Glutamatergic neuron (in vitro differentiated cells): ENCODE measurements around the gene ERMARD. TPM values are rescaled to one million over a fixed set of nuclear protein-coding genes. Genes with fewer than 3 reads are reported as not detected.

Source experiments
- DNase-seq: peaks from one replicate; pipeline ENCODE4 v3.0.0; 2022
- H3K27ac Mint-ChIP-seq: one replicate; pipeline ENCODE4 v1.8.0; 2020; ENCODE audit warnings: mild to moderate bottlenecking, mixed read lengths, inconsistent platforms; ENCODE audit not compliant: unreplicated experiment
- H3K27me3 Mint-ChIP-seq: one replicate; pipeline ENCODE4 v1.8.0; 2020; ENCODE audit warnings: mild to moderate bottlenecking, moderate library complexity, mixed read lengths, inconsistent platforms; ENCODE audit not compliant: unreplicated experiment
- H3K36me3 Mint-ChIP-seq: one replicate; pipeline ENCODE4 v1.8.0; 2020; ENCODE audit warnings: mild to moderate bottlenecking, mixed read lengths, inconsistent platforms; ENCODE audit not compliant: unreplicated experiment
- H3K4me1 Mint-ChIP-seq: one replicate; pipeline ENCODE4 v1.8.0; 2020; ENCODE audit warnings: mild to moderate bottlenecking, low read depth, mixed read lengths, inconsistent platforms; ENCODE audit not compliant: unreplicated experiment
- H3K4me3 Mint-ChIP-seq: one replicate; pipeline ENCODE4 v1.8.0; 2020; ENCODE audit warnings: mild to moderate bottlenecking, mixed read lengths, inconsistent platforms; ENCODE audit not compliant: unreplicated experiment
- H3K9me3 Mint-ChIP-seq: one replicate; pipeline ENCODE4 v1.8.0; 2020; ENCODE audit warnings: mild to moderate bottlenecking, moderate library complexity, mixed read lengths, inconsistent platforms; ENCODE audit not compliant: unreplicated experiment
- CTCF ChIP-seq: fragments of 200-600 bp; sonication (generic); IDR thresholded peaks from one replicate; pipeline ENCODE4 v1.5.0; 2021; ENCODE audit not compliant: partially characterized antibody, unreplicated experiment
- total RNA-seq: library from RNA; stranded (reverse); fragmentation: NEBNext Ultra II Directional; extraction: Animal tissue kit (Norgen Biotek cat#: 25700); gene quantifications from one replicate; pipeline ENCODE4 v1.2.1, GENCODE V29; 2021; ENCODE audit not compliant: unreplicated experiment

The ERMARD gene
- total RNA-seq, 1 donor from 2014 or later: 15.2 TPM

GRCh38 chr6:169789944-169790927 is 38.8 kb downstream of the ERMARD start:
- TF ChIP-seq CTCF: peak; percentile 90

GRCh38 chr6:169791721-169792131 is 40.3 kb downstream of the ERMARD start:
- Mint-ChIP-seq H3K27me3 (peaks cover 7% of the 10 kb centered on the region), H3K4me3 (peak overlapping the region; percentile 68), H3K9me3 (peaks cover 3% of the 10 kb centered on the region), H3K36me3 (peaks cover 5% of the 10 kb centered on the region), H3K27ac (no peak overlapping the region), H3K4me1 (peaks cover 20% of the 10 kb centered on the region)
- no peak for DNase-seq
- no peak for TF ChIP-seq CTCF

More at GRCh38 chr6:169789944-169790927, 38.8 kb downstream of the ERMARD start:
- H3K36me3 Mint-ChIP-seq: no peaks in the 10 kb centered on the region
- DNase-seq: peak; percentile 88
- H3K9me3 Mint-ChIP-seq: peaks cover 3% of the 10 kb centered on the region
- peak overlapping the region; percentile 87 for H3K4me3 Mint-ChIP-seq
- H3K4me1 Mint-ChIP-seq: peaks cover 20% of the 10 kb centered on the region
- peaks cover 7% of the 10 kb centered on the region for H3K27me3 Mint-ChIP-seq
- H3K27ac Mint-ChIP-seq: peak overlapping the region; percentile 52

GRCh38 chr6:169792306-169793015 is 41.0 kb downstream of the ERMARD start:
- peaks cover 20% of the 10 kb centered on the region for H3K4me1 Mint-ChIP-seq
- peaks cover 7% of the 10 kb centered on the region for H3K27me3 Mint-ChIP-seq
- H3K9me3 Mint-ChIP-seq: peaks cover 6% of the 10 kb centered on the region
- DNase-seq: no peak
- H3K36me3 Mint-ChIP-seq: peaks cover 5% of the 10 kb centered on the region
- no peak overlapping the region for H3K27ac Mint-ChIP-seq
- H3K4me3 Mint-ChIP-seq: no peak overlapping the region
- no peak for TF ChIP-seq CTCF

GRCh38 chr6:169793408-169793807 is 42.0 kb downstream of the ERMARD start:
- no peak overlapping the region for H3K27ac Mint-ChIP-seq
- peaks cover 6% of the 10 kb centered on the region for H3K9me3 Mint-ChIP-seq
- TF ChIP-seq CTCF: no peak
- peaks cover 5% of the 10 kb centered on the region for H3K36me3 Mint-ChIP-seq
- peaks cover 17% of the 10 kb centered on the region for H3K4me1 Mint-ChIP-seq
- no peak overlapping the region for H3K4me3 Mint-ChIP-seq
- peaks cover 7% of the 10 kb centered on the region for H3K27me3 Mint-ChIP-seq
- no peak for DNase-seq
